ENCODE data around the gene ELMOD2. TPM values are rescaled to one million over a fixed set of nuclear protein-coding genes. Genes with fewer than 3 reads are reported as not detected.
"Not testable (repeated sequence)": the region's sequence is repeated elsewhere in the genome, so short reads cannot be mapped to it uniquely, and the experiment has no call there.

Gene ELMOD2
- total RNA-seq (2014; rRNA removed), result 34.2 and 35.5 TPM in 2 replicates
- 6.4 TPM for polyA plus RNA-seq (2012)

- DNase-seq (ENCODE audit: low read depth), result peak; percentile 97
Observed at GRCh38 chr4:140523857-140524742, at the start of gene ELMOD2. Gene ELMOD2 (plus strand): TSS chr4:140524168. CDS start chr4:140525429, 1,261 bp downstream.

DNA sequence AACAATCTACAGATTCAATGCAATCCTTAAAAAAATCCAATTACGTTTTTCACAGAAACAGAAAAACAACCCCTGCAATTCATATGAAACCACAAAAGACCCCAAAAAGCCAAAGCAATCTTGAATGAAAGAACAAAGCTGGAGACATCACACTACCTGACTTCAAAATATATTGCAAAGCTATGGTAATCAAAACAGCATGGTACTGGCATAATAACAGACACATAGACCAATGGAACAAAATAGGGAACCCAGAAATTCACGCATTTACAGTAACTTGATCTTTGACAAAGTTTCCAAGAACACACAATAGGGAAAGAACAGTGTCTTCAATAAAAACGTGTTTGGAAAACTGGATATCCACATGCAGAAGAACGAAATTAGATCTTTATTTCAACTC lies 40.5 kb upstream of the ELMOD2 start:
- no peak for DNase-seq (ENCODE audit: low read depth)

- no peak for DNase-seq (ENCODE audit: low read depth)
Observed at GRCh38 chr4:140485939-140486338, 38.0 kb upstream of the ELMOD2 start.

- no peak for DNase-seq (ENCODE audit: low read depth)
Observed at GRCh38 chr4:140497405-140497746, 26.6 kb upstream of the ELMOD2 start.

DNA sequence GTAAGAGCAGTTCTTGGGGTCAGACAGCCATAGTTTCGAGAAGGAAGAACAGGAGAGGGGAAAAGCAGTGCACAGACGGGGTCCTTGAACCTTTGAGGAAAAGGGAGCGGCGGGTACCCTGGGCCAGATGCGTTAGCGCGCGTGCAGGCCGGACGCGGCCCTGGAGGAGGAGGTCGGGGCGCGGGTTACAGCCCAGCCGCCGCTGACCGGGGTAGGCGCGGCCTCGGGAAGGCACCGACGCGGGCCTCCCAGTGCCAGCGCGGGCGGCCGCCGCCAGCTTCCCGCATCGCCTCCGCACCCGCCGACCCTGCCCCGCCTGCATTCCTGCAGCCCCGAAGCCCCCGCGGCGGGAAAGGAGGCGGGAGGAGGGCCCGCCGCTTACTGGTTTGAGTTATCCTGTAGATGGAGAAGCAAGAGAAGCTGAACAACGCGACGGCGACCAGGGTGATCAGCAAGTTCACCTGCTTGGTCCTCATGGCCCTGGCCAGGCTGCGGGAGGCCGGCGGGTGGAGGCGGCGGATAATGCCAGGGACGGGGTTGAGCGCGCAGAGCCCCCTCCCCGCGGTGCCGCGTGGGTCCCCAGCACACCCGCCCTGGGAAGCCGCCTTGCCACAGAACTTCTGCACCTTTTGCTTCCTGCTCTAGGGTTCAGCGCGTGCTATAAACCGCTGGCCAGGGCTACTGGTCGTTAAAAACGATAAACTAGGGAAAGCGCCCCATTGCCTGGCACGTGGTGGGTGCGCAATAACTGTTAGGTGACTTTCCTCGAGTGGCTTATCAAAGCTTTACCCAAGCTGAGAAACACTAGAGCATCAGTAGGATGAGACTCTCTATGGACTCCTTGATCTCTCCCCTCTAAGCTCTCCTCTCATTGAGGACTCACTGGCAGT lies 26.0 kb upstream of the ELMOD2 start, which contains the start of gene MGAT4D:
Gene MGAT4D, minus strand, starts transcription at position 547 of the 890 bp plus-strand sequence. Its CDS starts 71 bp downstream, at position 476.
- no peak for DNase-seq (ENCODE audit: low read depth)

- DNase-seq (ENCODE audit: low read depth), result no peak
Observed at GRCh38 chr4:140499391-140499790, 24.6 kb upstream of the ELMOD2 start.

GRCh38 chr4:140504261-140504660 lies 19.7 kb upstream of the ELMOD2 start:
- DNase-seq (ENCODE audit: low read depth), result no peak

GRCh38 chr4:140513765-140514164 lies 10.2 kb upstream of the ELMOD2 start:
- DNase-seq (ENCODE audit: low read depth), result not testable (repeated sequence)

- no peak for DNase-seq (ENCODE audit: low read depth)
Observed at GRCh38 chr4:140515423-140515822, 8.5 kb upstream of the ELMOD2 start.

DNA sequence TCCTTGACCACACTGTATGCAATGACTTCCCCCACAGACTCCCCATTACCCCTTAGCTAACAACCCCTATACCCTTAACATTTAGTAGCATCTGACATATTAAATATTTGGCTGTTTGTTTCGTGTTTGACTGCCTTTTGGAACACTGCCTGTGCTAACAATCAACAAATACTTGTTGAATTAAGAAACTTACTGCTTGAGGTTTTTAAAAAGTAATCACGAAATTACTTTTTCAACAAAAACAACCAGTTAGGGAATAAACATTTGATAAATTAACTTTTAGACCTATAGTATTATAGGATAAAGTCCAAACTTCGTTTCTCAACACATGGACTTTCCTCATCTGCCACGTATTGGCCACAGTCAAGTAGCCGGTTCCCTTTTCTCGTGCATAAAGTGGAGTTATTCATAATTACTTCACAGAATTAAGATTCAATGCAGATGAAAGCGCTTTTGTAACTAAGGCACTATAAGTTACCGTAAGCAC lies 555 bp upstream of the ELMOD2 start:
- no peak for DNase-seq (ENCODE audit: low read depth)

DNA sequence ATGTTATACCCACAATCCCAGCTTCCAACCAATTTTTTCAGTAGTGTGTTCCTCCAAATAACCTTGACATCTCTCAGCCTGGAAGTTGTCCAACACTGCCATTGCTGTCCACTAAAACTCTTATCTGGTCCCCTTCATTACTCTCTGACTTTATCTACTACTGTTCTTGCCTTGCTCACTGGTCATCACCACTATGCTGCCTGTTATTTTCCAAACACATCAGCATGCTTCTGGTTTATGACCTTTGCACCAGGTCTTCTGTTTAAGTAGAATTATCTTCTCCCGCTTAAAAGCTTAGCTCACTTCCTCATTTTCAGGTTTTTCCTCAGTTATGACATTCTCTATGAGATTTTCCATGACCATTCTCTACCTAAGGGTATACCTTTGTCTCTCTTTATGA lies 5.5 kb downstream of the ELMOD2 start:
- DNase-seq (ENCODE audit: low read depth), result no peak

DNA sequence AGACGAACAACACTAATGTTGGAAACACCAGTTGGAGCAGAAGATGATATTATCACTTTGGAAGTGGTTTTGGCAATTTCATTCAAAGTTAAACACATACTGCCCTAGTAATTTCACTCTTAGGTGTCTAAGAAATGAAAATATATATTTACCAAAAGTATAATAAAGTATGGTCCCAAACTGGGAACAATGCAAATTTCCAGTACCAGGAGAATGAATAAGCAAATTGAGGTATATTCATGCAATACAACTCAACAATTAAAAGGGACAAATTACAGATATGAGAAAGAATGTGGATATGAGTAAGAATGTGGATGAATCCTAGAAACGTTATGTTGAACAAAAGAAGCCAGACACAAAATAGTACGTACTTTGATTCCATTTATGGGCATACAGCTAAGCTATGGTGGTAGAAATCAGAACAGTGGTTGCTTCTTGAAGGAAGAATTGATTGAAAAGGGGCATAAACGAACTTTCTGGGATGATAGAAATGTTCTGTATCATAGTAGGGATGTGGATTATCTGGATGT lies 10.0 kb downstream of the ELMOD2 start:
- DNase-seq (ENCODE audit: low read depth), result peak; percentile 1

GRCh38 chr4:140556372-140557085 lies 32.6 kb downstream of the ELMOD2 start:
- no peak for DNase-seq (ENCODE audit: low read depth)

GRCh38 chr4:140557831-140558435 lies 34.0 kb downstream of the ELMOD2 start:
- DNase-seq (ENCODE audit: low read depth), result no peak

DNA sequence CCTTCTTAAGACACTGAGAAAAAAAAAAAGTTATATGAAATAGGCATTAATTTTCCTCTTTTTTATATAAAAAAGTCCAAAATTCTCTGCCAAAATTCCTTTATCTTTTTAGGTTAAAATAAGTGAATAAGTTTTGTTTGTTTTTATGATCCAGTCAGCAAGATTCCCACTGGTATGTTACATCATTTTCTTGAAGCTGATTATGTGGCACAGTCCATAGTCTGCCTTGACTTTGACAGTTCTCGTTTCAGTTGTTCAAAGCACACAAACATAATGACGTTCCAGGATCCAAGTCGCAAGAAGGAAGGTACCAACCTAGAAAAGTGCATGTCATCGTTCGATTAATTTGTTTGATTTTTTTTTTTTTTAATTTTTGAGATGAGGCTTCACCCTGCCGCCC lies 35.7 kb downstream of the ELMOD2 start:
- DNase-seq (ENCODE audit: low read depth), result no peak

- DNase-seq (ENCODE audit: low read depth), result no peak
Observed at GRCh38 chr4:140568507-140569306, 44.7 kb downstream of the ELMOD2 start, which contains the start of gene UCP1. Gene UCP1 (minus strand): TSS chr4:140568961. CDS start chr4:140568729, 232 bp downstream.

- DNase-seq (ENCODE audit: low read depth), result no peak
Observed at GRCh38 chr4:140569307-140569638, 45.3 kb downstream of the ELMOD2 start.

GRCh38 chr4:140571620-140572019 lies 47.7 kb downstream of the ELMOD2 start:
- no peak for DNase-seq (ENCODE audit: low read depth)

DNA sequence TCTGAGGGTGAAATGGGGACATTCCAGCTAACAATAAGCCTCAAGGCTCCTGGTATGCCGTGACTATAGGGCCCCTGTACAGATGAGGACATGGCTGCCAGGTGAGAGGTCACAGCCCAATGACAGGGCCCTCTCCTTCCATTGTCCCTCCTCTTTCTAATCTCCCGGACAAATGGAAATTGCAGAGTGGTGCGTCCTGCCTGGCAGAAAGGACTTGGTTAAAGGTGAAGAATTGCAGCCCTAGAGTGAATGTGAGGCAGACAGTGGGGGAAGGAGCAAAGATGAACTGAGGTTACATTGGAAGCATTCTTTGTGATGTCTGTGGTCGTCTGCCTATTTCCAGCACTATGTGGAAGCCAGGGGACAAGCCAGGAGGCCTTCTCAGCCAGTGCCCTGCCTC lies 51.5 kb downstream of the ELMOD2 start:
- DNase-seq (ENCODE audit: low read depth), result no peak

DNA sequence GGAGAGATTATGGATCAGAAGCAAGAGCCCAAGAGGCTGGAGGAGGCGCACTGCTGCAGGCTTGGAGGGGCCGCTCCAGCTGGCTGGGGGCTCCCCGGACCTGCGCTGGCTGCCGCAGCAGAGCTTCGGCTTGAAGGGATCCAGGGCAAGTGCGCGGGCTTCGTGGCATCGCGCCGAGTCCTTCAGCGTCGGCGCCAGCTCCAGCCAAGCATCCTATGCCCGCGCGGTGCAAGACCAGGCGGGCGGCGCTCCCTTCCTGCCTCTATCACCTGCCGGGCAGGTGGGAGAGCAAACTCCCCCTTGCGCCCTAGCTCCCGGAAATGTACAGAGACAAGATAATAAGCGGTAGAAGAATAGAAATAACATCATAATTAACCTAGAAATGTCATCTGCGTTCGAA lies 55.3 kb downstream of the ELMOD2 start:
- no peak for DNase-seq (ENCODE audit: low read depth)

Measured in LHCN-M2 (cell line).